OCI-LY7 (cell line): Measurements from ENCODE around the gene GLRX5. TPM values are rescaled to one million over a fixed set of nuclear protein-coding genes. Genes with fewer than 3 reads are reported as not detected.

ENCODE experiments used
- BruUV-seq: library from RNA; stranded (reverse); fragments of 400-500 nt; replicated peaks from 2 replicates; lab custom pipeline; 2021; lab: Mats Ljungman, UMichigan
- CTCF ChIA-PET: fragments of 300-600 bp; sonication (Branson Sonifier 250); formaldehyde crosslinking; loops from one replicate; lab custom pipeline; 2022; ENCODE audit warnings: antibody characterized with exemption; ENCODE audit not compliant: unreplicated experiment; lab: Charles Lee
- POLR2A ChIA-PET: fragments of 300-600 bp; sonication (Branson Sonifier 250); formaldehyde crosslinking; loops from one replicate; lab custom pipeline; 2022; ENCODE audit warnings: antibody characterized with exemption; lab: Charles Lee
- DNase-seq: peaks from one replicate; pipeline ENCODE4 v3.0.0-alpha.2; 2015; ENCODE audit warnings: low spot score
- H2AFZ ChIP-seq: fragments of 200-600 bp; sonication (generic), shearing (Covaris generic); 2 replicates; pipeline ENCODE4 v1.6.1; 2014; ENCODE audit warnings: mild to moderate bottlenecking, antibody characterized with exemption, low read length, moderate library complexity
- H3K27ac ChIP-seq: fragments of 200-600 bp; sonication (generic); 2 replicates; pipeline ENCODE4 v1.5.1; 2014; ENCODE audit warnings: mixed run types, low read depth, mild to moderate bottlenecking, moderate library complexity, low read length, inconsistent platforms; ENCODE audit not compliant: poor library complexity, severe bottlenecking
- H3K36me3 ChIP-seq: fragments of 200-600 bp; sonication (generic); 2 replicates; pipeline ENCODE4 v1.6.1; 2014; ENCODE audit warnings: mild to moderate bottlenecking, antibody characterized with exemption, low read length, moderate library complexity, mixed read lengths; ENCODE audit not compliant: insufficient read depth
- H3K4me1 ChIP-seq: fragments of 200-600 bp; sonication (generic); 2 replicates; pipeline ENCODE4 v1.5.1; 2014; ENCODE audit warnings: mild to moderate bottlenecking, low read length; ENCODE audit not compliant: insufficient read depth, poor library complexity, severe bottlenecking
- H3K4me2 ChIP-seq: fragments of 200-600 bp; sonication (generic); 2 replicates; pipeline ENCODE4 v1.6.1; 2014; ENCODE audit warnings: mild to moderate bottlenecking, low read length
- H3K4me3 ChIP-seq: fragments of 200-600 bp; sonication (generic); 2 replicates; pipeline ENCODE4 v1.5.1; 2014; ENCODE audit warnings: mild to moderate bottlenecking, low read depth, low read length; ENCODE audit not compliant: poor library complexity, severe bottlenecking
- H3K79me2 ChIP-seq: fragments of 200-600 bp; sonication (generic); 2 replicates; pipeline ENCODE4 v1.6.1; 2016; ENCODE audit warnings: low read depth, mild to moderate bottlenecking, low read length, moderate library complexity, mixed read lengths; ENCODE audit not compliant: insufficient read depth
- H3K9me2 ChIP-seq: fragments of 200-600 bp; sonication (generic); 2 replicates; pipeline ENCODE4 v1.6.1; 2016; ENCODE audit warnings: mild to moderate bottlenecking, low read length, mixed read lengths; ENCODE audit not compliant: insufficient read depth
- H3K9me3 ChIP-seq: fragments of 200-600 bp; sonication (generic); 2 replicates; pipeline ENCODE4 v1.6.1; 2014; ENCODE audit warnings: mild to moderate bottlenecking, mixed run types, low read length, mixed read lengths
- H4K20me1 ChIP-seq: fragments of 200-600 bp; sonication (generic); 2 replicates; pipeline ENCODE4 v1.6.1; 2014; ENCODE audit warnings: mild to moderate bottlenecking, antibody characterized with exemption, low read length, moderate library complexity, mixed read lengths; ENCODE audit not compliant: insufficient read depth
- CTCF ChIP-seq: fragments of 200-600 bp; sonication (generic); conservative IDR thresholded peaks from 2 replicates; pipeline ENCODE4 v1.5.1; 2014; ENCODE audit warnings: mild to moderate bottlenecking, antibody characterized with exemption, low read length, moderate library complexity, mixed read lengths
- EZH2phosphoT487 ChIP-seq: fragments of 200-600 bp; sonication (generic); IDR thresholded peaks from 2 replicates; pipeline ENCODE4 v1.6.1; 2018; ENCODE audit warnings: low read depth, borderline replicate concordance, mild to moderate bottlenecking, mixed run types, antibody characterized with exemption, low read length, moderate library complexity, mixed read lengths
- intact Hi-C: fragments of 100-400 bp; cut with micrococcal nuclease; formaldehyde crosslinking; loops from one replicate; pipeline ENCODE4 v1.10.0; 2022; ENCODE audit not compliant: unreplicated experiment
- total RNA-seq, 2 experiments: library from RNA; depleted of rRNA in 1 of 2; stranded (reverse); fragments of >200 nt in 1 of 2; shearing (Covaris generic) in 1 of 2; gene quantifications; 2 replicates each; pipeline ENCODE4 v1.2.3, GENCODE V29; 2014 to 2022

Gene GLRX5
- total RNA-seq, 2 experiments from 2014 or later: 68.2 to 78.4 TPM

DNA sequence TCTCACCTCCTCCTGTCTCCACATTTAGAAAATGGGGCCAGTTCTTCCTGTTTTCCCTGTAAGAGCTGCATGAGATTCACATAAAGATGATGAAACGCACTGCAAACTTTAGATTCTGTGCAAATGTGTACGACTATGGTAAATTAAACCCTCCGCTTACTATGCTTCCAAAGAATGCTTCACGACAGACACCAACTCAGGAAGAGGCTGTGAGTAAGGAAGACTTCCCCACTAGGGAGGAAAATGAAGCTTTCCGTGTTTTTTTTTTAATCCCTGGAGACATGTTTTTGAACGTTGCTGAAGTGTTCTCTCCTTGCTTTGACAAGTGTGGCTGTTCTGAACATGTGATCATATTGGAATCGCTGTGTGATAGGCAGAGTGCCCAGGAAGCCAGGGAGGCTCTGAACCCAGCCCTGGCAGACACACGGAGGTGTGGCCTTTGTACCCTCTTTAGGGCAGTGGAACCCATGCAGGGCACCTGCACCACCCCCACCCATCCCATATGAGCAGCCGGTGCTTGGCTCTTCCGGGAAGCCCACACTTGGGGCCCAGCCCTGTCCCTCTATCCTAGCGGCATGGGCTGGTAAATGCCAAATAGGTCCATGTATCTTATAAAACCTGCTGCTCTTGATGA is 10.9 kb upstream of the GLRX5 start:
- Histone ChIP-seq H3K4me2 (no peak overlapping the region), H3K9me3 (no peaks in the 10 kb centered on the region), H4K20me1 (no peaks in the 10 kb centered on the region), H2AFZ (no peak overlapping the region), H3K9me2 (no peaks in the 10 kb centered on the region), H3K79me2 (no peaks in the 10 kb centered on the region), H3K4me1 (peaks cover 34% of the 10 kb centered on the region), H3K27ac (no peak overlapping the region), H3K4me3 (no peak overlapping the region), H3K36me3 (no peaks in the 10 kb centered on the region)
- intact Hi-C loops: no loop called here
- no TSS peak for BruUV-seq
- peak; percentile 31 for DNase-seq
- TF ChIP-seq CTCF: 0 out of 2 replicates have a peak, but pooled peaks have one; percentile 8
- TF ChIP-seq EZH2phosphoT487: no peak
- CTCF ChIA-PET: no interaction called here
- POLR2A ChIA-PET: interaction anchor here (0.6 to 2.4 kb wide), 7 partner anchors 10 to 86 kb away, joined by 3 to 6 read pairs (median 5); no protein-coding TSS in a partner anchor

DNA sequence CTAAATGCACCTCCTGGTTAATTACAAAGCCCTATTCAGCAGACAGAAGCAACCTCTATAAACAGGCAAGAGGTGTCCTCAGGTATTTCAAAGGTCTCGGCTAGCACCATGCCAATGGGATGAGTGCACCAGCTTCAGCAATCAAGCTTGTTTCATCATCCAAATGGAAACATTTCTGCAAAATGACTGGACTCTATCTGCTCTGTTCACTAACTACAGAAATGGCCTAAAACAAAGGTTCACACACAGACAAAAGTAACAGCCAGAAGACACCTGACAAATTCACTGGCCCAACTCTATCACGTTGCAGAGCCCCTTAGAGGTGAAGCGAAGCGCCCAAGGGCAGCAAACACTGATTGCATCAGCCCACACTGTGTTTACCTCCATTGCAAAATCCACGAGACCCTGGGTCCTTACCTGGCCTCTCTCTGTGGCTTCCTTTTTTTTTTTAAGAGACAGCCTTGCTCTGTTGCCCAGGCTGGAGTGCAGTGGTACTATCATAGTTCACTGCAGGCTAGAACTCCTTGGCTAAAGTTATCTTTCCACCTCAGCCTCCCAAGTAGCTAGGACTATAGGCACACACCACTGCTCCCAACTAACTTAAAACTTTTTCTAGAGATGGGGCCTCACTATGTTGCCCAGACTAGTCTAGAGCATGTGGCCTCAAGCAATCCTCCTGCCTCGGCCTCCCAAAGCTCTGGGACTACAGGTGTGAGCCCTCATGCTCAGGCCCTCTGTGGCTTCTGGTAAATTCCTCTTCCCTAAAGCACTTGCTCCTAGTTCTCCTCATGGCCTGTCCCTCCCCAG is 9.9 kb upstream of the GLRX5 start:
- no peak for DNase-seq
- Histone ChIP-seq H3K4me2 (no peak overlapping the region), H3K4me3 (no peak overlapping the region), H3K79me2 (peaks cover 4% of the 10 kb centered on the region), H3K4me1 (peaks cover 28% of the 10 kb centered on the region), H3K27ac (no peak overlapping the region), H3K9me3 (no peaks in the 10 kb centered on the region), H4K20me1 (no peaks in the 10 kb centered on the region), H3K36me3 (peaks cover 3% of the 10 kb centered on the region), H3K9me2 (no peaks in the 10 kb centered on the region), H2AFZ (no peak overlapping the region; the same call in 1 of the 2 replicates)
- intact Hi-C loops: no loop called here
- BruUV-seq: no TSS peak
- TF ChIP-seq CTCF (no peak), EZH2phosphoT487 (no peak)
- POLR2A ChIA-PET: interaction anchor here (1.5 to 2.4 kb wide), 3 partner anchors 29 to 87 kb away, joined by 3 to 6 read pairs (median 5); no protein-coding TSS in a partner anchor
- CTCF ChIA-PET: no interaction called here
